GM23338 (cell line): ENCODE data around the gene UBE2G1. TPM values are rescaled to one million over a fixed set of nuclear protein-coding genes. Genes with fewer than 3 reads are reported as not detected.

Experiments
- ATAC-seq: fragments of 200-7000 bp; cut with Tn5 transposase; 3 replicates; pipeline ENCODE4 v1.9.1; 2020
- DNase-seq: peaks from one replicate; pipeline ENCODE4 v3.0.0-alpha.2; 2015; ENCODE audit warnings: low spot score
- H2AFZ ChIP-seq: fragments of 200-600 bp; sonication (generic); 2 replicates; pipeline ENCODE4 v1.8.0; 2016; ENCODE audit warnings: antibody characterized with exemption, mild to moderate bottlenecking, moderate library complexity
- H3F3A ChIP-seq: fragments of 200-600 bp; sonication (generic); replicated peaks from 2 replicates; pipeline ENCODE4 v1.8.0; 2017; ENCODE audit warnings: antibody characterized with exemption, mixed run types, low read depth
- H3K27ac ChIP-seq: fragments of 200-600 bp; sonication (generic); 2 replicates; pipeline ENCODE4 v1.6.1; 2016; ENCODE audit warnings: low read depth
- H3K27me3 ChIP-seq: fragments of 200-600 bp; sonication (generic); 2 replicates; pipeline ENCODE4 v1.8.0; 2016; ENCODE audit warnings: mild to moderate bottlenecking, mixed run types, moderate library complexity; ENCODE audit not compliant: insufficient read depth
- H3K36me3 ChIP-seq: fragments of 200-600 bp; sonication (generic); 2 replicates; pipeline ENCODE4 v1.8.0; 2016; ENCODE audit warnings: mild to moderate bottlenecking; ENCODE audit not compliant: insufficient read depth
- H3K4me1 ChIP-seq: fragments of 200-600 bp; sonication (generic); 2 replicates; pipeline ENCODE4 v1.8.0; 2016; ENCODE audit warnings: mild to moderate bottlenecking, moderate library complexity; ENCODE audit not compliant: insufficient read depth
- H3K4me2 ChIP-seq: fragments of 200-600 bp; sonication (generic); 2 replicates; pipeline ENCODE4 v1.7.1; 2017; ENCODE audit warnings: mixed run types
- H3K4me3 ChIP-seq: fragments of 200-600 bp; sonication (generic); 2 replicates; pipeline ENCODE4 v1.6.1; 2016; ENCODE audit warnings: mixed run types
- H3K79me2 ChIP-seq: fragments of 200-600 bp; sonication (generic); replicated peaks from 2 replicates; pipeline ENCODE4 v1.8.0; 2017; ENCODE audit warnings: mild to moderate bottlenecking; ENCODE audit not compliant: insufficient read depth
- H3K9me2 ChIP-seq: fragments of 200-600 bp; sonication (generic); 2 replicates; pipeline ENCODE4 v1.8.0; 2017; ENCODE audit not compliant: insufficient read depth
- H4K20me1 ChIP-seq: fragments of 200-600 bp; sonication (generic); replicated peaks from 2 replicates; pipeline ENCODE4 v1.8.0; 2017; ENCODE audit warnings: mild to moderate bottlenecking; ENCODE audit not compliant: insufficient read depth
- H3K27ac Mint-ChIP-seq: 2 replicates; pipeline ENCODE4 v1.8.0; 2020; ENCODE audit warnings: inconsistent platforms, mild to moderate bottlenecking, moderate library complexity, mixed read lengths
- H3K27me3 Mint-ChIP-seq: 3 replicates; pipeline ENCODE4 v1.8.0; 2022; ENCODE audit warnings: low read depth, mild to moderate bottlenecking, moderate library complexity, mixed read lengths, inconsistent platforms; ENCODE audit not compliant: insufficient read depth, poor library complexity
- H3K36me3 Mint-ChIP-seq: 3 replicates; pipeline ENCODE4 v1.8.0; 2021; ENCODE audit warnings: low read depth, mild to moderate bottlenecking, inconsistent platforms, moderate library complexity, mixed read lengths
- H3K4me1 Mint-ChIP-seq: 3 replicates; pipeline ENCODE4 v1.8.0; 2020; ENCODE audit warnings: mild to moderate bottlenecking, inconsistent platforms, mixed read lengths
- H3K4me3 Mint-ChIP-seq: 3 replicates; pipeline ENCODE4 v1.8.0; 2021; ENCODE audit warnings: moderate library complexity, mild to moderate bottlenecking, inconsistent platforms, mixed read lengths
- H3K9me3 Mint-ChIP-seq: 3 replicates; pipeline ENCODE4 v1.8.0; 2020; ENCODE audit warnings: moderate library complexity, mild to moderate bottlenecking, inconsistent platforms, mixed read lengths
- CREB1 ChIP-seq: fragments of 250-450 bp; sonication (Bioruptor Pico); IDR thresholded peaks from 2 replicates; pipeline ENCODE4 v1.5.0; 2020; ENCODE audit warnings: low read depth, mild to moderate bottlenecking, moderate library complexity
- EZH2 ChIP-seq: fragments of 200-600 bp; sonication (generic); IDR thresholded peaks from one replicate; pipeline ENCODE4 v1.8.0; 2017; ENCODE audit warnings: antibody characterized with exemption, mild to moderate bottlenecking, low read depth; ENCODE audit not compliant: unreplicated experiment
- EZH2phosphoT487 ChIP-seq: fragments of 200-600 bp; sonication (generic); IDR thresholded peaks from one replicate; pipeline ENCODE4 v1.8.1; 2018; ENCODE audit warnings: antibody characterized with exemption; ENCODE audit not compliant: unreplicated experiment
- JUNB ChIP-seq: IDR thresholded peaks from one replicate; pipeline ENCODE4 v1.6.1; 2016; ENCODE audit warnings: antibody characterized with exemption; ENCODE audit not compliant: unreplicated experiment
- NANOG ChIP-seq: IDR thresholded peaks from 2 replicates; pipeline ENCODE4 v1.6.1; 2016; ENCODE audit warnings: antibody characterized with exemption, borderline replicate concordance
- POLR2AphosphoS5 ChIP-seq: IDR thresholded peaks from 2 replicates; pipeline ENCODE4 v1.6.1; 2016; ENCODE audit warnings: antibody characterized with exemption, low read depth
- STAT1 ChIP-seq: IDR thresholded peaks from one replicate; pipeline ENCODE4 v1.6.1; 2016; ENCODE audit warnings: antibody characterized with exemption; ENCODE audit not compliant: unreplicated experiment
- ZNF114 ChIP-seq: fragments of 250-450 bp; sonication (Bioruptor Pico); IDR thresholded peaks from 2 replicates; pipeline ENCODE4 v1.5.0; 2020; ENCODE audit warnings: mild to moderate bottlenecking, moderate library complexity
- ZNF331 ChIP-seq: fragments of 250-450 bp; sonication (Bioruptor Pico); IDR thresholded peaks from 2 replicates; pipeline ENCODE4 v1.5.0; 2020; ENCODE audit warnings: low read depth, mild to moderate bottlenecking, moderate library complexity
- polyA plus RNA-seq: library from polyadenylated mRNA; unstranded; fragments of >200 nt; fragmentation: Nextera tagmentation; extraction: Ambion mirVana; gene quantifications from 2 replicates; pipeline ENCODE4 v1.2.1, GENCODE V29; 2016
- total RNA-seq: library from RNA; depleted of rRNA; stranded (reverse); fragments of >200 nt; shearing (Covaris generic); gene quantifications from 2 replicates; pipeline ENCODE4 v1.2.3, GENCODE V29; 2014
- TF ChIP-seq, protein P1 (sequence below): IDR thresholded peaks from one replicate; pipeline ENCODE4 v1.6.1; 2018; ENCODE audit warnings: antibody characterized with exemption; ENCODE audit not compliant: unreplicated experiment
- TF ChIP-seq, protein P2 (sequence below): fragments of 250-450 bp; sonication (Bioruptor Pico); IDR thresholded peaks from 2 replicates; pipeline ENCODE4 v1.5.0; 2020; ENCODE audit warnings: mild to moderate bottlenecking, moderate library complexity
- TF ChIP-seq, protein P3 (sequence below): IDR thresholded peaks from 2 replicates; pipeline ENCODE4 v1.6.1; 2016; ENCODE audit warnings: antibody characterized with exemption
- TF ChIP-seq, protein P4 (sequence below), 2 experiments: fragments of 200-600 bp in 1 of 2; sonication (generic) in 1 of 2; conservative IDR thresholded peaks; 2 replicates each; pipeline versions ENCODE4 v1.5.1 to v1.6.1; 2016 to 2017; ENCODE audit warnings: antibody characterized with exemption in 2 of 2, low read depth in 2 of 2, mild to moderate bottlenecking in 2 of 2, moderate library complexity in 1 of 2

Gene UBE2G1
- total and polyA plus RNA-seq, 2 experiments from 2014 or later, result 71.9 to 145 TPM

DNA sequence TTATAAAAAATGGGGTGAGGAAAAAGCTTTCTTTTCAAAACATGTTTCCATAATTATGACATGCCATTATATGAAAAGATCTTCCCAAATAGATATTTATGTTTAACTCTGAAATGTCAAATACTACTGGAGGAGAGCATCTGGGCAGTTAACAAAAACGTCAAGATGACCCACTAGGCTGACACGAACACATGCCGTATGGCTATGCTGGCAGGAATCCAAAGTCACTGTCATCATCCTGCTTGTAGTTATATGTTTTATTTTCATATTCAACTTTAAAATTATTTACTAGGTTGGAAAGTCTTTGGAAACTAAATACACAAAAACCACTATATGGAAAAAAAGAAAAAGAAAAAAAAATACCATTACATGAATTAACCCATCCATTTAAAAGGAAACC is 130.0 kb downstream of the UBE2G1 start:
- H3F3A ChIP-seq, result no peaks in the 10 kb centered on the region
- Mint-ChIP-seq H3K36me3 (peaks cover 46% of the 10 kb centered on the region), H3K4me1 (no peaks in the 10 kb centered on the region), H3K27ac (no peak overlapping the region), H3K9me3 (no peaks in the 10 kb centered on the region), H3K4me3 (no peak overlapping the region), H3K27me3 (peaks cover 3% of the 10 kb centered on the region)
- no peak overlapping the region for H3K4me2 ChIP-seq
- peaks cover 5% of the 10 kb centered on the region; the same call in 1 of the 2 replicates for H4K20me1 ChIP-seq
- peaks cover 10% of the 10 kb centered on the region for H3K36me3 ChIP-seq
- ATAC-seq (no peak), DNase-seq (no peak)
- TF ChIP-seq EZH2phosphoT487, result no peak
- TF ChIP-seq, protein P1, sequence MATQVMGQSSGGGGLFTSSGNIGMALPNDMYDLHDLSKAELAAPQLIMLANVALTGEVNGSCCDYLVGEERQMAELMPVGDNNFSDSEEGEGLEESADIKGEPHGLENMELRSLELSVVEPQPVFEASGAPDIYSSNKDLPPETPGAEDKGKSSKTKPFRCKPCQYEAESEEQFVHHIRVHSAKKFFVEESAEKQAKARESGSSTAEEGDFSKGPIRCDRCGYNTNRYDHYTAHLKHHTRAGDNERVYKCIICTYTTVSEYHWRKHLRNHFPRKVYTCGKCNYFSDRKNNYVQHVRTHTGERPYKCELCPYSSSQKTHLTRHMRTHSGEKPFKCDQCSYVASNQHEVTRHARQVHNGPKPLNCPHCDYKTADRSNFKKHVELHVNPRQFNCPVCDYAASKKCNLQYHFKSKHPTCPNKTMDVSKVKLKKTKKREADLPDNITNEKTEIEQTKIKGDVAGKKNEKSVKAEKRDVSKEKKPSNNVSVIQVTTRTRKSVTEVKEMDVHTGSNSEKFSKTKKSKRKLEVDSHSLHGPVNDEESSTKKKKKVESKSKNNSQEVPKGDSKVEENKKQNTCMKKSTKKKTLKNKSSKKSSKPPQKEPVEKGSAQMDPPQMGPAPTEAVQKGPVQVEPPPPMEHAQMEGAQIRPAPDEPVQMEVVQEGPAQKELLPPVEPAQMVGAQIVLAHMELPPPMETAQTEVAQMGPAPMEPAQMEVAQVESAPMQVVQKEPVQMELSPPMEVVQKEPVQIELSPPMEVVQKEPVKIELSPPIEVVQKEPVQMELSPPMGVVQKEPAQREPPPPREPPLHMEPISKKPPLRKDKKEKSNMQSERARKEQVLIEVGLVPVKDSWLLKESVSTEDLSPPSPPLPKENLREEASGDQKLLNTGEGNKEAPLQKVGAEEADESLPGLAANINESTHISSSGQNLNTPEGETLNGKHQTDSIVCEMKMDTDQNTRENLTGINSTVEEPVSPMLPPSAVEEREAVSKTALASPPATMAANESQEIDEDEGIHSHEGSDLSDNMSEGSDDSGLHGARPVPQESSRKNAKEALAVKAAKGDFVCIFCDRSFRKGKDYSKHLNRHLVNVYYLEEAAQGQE, result no peak
- TF ChIP-seq POLR2AphosphoS5, result no peak
- TF ChIP-seq CREB1 (CRISPR knock-in tag), result no peak
- TF ChIP-seq, protein P2, sequence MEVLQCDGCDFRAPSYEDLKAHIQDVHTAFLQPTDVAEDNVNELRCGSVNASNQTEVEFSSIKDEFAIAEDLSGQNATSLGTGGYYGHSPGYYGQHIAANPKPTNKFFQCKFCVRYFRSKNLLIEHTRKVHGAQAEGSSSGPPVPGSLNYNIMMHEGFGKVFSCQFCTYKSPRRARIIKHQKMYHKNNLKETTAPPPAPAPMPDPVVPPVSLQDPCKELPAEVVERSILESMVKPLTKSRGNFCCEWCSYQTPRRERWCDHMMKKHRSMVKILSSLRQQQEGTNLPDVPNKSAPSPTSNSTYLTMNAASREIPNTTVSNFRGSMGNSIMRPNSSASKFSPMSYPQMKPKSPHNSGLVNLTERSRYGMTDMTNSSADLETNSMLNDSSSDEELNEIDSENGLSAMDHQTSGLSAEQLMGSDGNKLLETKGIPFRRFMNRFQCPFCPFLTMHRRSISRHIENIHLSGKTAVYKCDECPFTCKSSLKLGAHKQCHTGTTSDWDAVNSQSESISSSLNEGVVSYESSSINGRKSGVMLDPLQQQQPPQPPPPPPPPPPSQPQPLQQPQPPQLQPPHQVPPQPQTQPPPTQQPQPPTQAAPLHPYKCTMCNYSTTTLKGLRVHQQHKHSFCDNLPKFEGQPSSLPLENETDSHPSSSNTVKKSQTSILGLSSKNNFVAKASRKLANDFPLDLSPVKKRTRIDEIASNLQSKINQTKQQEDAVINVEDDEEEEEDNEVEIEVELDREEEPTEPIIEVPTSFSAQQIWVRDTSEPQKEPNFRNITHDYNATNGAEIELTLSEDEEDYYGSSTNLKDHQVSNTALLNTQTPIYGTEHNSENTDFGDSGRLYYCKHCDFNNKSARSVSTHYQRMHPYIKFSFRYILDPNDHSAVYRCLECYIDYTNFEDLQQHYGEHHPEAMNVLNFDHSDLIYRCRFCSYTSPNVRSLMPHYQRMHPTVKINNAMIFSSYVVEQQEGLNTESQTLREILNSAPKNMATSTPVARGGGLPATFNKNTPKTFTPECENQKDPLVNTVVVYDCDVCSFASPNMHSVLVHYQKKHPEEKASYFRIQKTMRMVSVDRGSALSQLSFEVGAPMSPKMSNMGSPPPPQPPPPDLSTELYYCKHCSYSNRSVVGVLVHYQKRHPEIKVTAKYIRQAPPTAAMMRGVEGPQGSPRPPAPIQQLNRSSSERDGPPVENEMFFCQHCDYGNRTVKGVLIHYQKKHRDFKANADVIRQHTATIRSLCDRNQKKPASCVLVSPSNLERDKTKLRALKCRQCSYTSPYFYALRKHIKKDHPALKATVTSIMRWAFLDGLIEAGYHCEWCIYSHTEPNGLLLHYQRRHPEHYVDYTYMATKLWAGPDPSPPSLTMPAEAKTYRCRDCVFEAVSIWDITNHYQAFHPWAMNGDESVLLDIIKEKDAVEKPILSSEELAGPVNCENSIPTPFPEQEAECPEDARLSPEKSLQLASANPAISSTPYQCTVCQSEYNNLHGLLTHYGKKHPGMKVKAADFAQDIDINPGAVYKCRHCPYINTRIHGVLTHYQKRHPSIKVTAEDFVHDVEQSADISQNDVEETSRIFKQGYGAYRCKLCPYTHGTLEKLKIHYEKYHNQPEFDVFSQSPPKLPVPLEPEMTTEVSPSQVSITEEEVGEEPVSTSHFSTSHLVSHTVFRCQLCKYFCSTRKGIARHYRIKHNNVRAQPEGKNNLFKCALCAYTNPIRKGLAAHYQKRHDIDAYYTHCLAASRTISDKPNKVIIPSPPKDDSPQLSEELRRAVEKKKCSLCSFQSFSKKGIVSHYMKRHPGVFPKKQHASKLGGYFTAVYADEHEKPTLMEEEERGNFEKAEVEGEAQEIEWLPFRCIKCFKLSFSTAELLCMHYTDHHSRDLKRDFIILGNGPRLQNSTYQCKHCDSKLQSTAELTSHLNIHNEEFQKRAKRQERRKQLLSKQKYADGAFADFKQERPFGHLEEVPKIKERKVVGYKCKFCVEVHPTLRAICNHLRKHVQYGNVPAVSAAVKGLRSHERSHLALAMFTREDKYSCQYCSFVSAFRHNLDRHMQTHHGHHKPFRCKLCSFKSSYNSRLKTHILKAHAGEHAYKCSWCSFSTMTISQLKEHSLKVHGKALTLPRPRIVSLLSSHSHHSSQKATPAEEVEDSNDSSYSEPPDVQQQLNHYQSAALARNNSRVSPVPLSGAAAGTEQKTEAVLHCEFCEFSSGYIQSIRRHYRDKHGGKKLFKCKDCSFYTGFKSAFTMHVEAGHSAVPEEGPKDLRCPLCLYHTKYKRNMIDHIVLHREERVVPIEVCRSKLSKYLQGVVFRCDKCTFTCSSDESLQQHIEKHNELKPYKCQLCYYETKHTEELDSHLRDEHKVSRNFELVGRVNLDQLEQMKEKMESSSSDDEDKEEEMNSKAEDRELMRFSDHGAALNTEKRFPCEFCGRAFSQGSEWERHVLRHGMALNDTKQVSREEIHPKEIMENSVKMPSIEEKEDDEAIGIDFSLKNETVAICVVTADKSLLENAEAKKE (CRISPR knock-in tag), result no peak
- TF ChIP-seq, protein P3, sequence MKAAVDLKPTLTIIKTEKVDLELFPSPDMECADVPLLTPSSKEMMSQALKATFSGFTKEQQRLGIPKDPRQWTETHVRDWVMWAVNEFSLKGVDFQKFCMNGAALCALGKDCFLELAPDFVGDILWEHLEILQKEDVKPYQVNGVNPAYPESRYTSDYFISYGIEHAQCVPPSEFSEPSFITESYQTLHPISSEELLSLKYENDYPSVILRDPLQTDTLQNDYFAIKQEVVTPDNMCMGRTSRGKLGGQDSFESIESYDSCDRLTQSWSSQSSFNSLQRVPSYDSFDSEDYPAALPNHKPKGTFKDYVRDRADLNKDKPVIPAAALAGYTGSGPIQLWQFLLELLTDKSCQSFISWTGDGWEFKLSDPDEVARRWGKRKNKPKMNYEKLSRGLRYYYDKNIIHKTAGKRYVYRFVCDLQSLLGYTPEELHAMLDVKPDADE, result no peak
- TF ChIP-seq NANOG, result no peak
- TF ChIP-seq ZNF331 (CRISPR knock-in tag), result no peak
- no peak for TF ChIP-seq EZH2
- TF ChIP-seq, protein P4, sequence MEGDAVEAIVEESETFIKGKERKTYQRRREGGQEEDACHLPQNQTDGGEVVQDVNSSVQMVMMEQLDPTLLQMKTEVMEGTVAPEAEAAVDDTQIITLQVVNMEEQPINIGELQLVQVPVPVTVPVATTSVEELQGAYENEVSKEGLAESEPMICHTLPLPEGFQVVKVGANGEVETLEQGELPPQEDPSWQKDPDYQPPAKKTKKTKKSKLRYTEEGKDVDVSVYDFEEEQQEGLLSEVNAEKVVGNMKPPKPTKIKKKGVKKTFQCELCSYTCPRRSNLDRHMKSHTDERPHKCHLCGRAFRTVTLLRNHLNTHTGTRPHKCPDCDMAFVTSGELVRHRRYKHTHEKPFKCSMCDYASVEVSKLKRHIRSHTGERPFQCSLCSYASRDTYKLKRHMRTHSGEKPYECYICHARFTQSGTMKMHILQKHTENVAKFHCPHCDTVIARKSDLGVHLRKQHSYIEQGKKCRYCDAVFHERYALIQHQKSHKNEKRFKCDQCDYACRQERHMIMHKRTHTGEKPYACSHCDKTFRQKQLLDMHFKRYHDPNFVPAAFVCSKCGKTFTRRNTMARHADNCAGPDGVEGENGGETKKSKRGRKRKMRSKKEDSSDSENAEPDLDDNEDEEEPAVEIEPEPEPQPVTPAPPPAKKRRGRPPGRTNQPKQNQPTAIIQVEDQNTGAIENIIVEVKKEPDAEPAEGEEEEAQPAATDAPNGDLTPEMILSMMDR (conservative IDR thresholded peaks at IDR 0.05; ENCODE audit: low read depth in 2 of 2), result no peak
- TF ChIP-seq JUNB, result no peak
- no peak for TF ChIP-seq ZNF114 (CRISPR knock-in tag)
- TF ChIP-seq STAT1, result no peak
- 0 out of 2 replicates have a peak, but pooled peaks cover 8% of the 10 kb centered on the region for H3K79me2 ChIP-seq
- no peaks in the 10 kb centered on the region for H3K27me3 ChIP-seq
- H3K9me2 ChIP-seq, result no peaks in the 10 kb centered on the region
- no peak overlapping the region for H2AFZ ChIP-seq
- H3K4me1 ChIP-seq, result no peaks in the 10 kb centered on the region
- no peak overlapping the region for H3K27ac ChIP-seq
- no peak overlapping the region for H3K4me3 ChIP-seq
